ENCODE measurements around the gene APEH.

Gene APEH

GRCh38 chr3:49654176-49654825, 19.9 kb upstream of the APEH start:
- Histone ChIP-seq H3K9me3 (ENCODE audit: low read length) (no peaks in the 10 kb centered on the region), H2AFZ (ENCODE audit: low read depth, low read length) (no peak overlapping the region), H3K36me3 (ENCODE audit: insufficient read depth, low read length) (peaks cover 36% of the 10 kb centered on the region), H3K4me3 (ENCODE audit: low read length) (no peak overlapping the region), H3K4me1 (ENCODE audit: insufficient read depth, low read length) (no peaks in the 10 kb centered on the region), H3K27me3 (ENCODE audit: insufficient read depth, low read length) (no peaks in the 10 kb centered on the region)

GRCh38 chr3:49654955-49655556, 19.1 kb upstream of the APEH start:
- no peak overlapping the region for H3K4me3 ChIP-seq (ENCODE audit: low read length)
- H3K9me3 ChIP-seq (ENCODE audit: low read length): no peaks in the 10 kb centered on the region
- H2AFZ ChIP-seq (ENCODE audit: low read depth, low read length): no peak overlapping the region
- no peaks in the 10 kb centered on the region for H3K27me3 ChIP-seq (ENCODE audit: insufficient read depth, low read length)
- no peaks in the 10 kb centered on the region for H3K4me1 ChIP-seq (ENCODE audit: insufficient read depth, low read length)
- peaks cover 36% of the 10 kb centered on the region for H3K36me3 ChIP-seq (ENCODE audit: insufficient read depth, low read length)

DNA sequence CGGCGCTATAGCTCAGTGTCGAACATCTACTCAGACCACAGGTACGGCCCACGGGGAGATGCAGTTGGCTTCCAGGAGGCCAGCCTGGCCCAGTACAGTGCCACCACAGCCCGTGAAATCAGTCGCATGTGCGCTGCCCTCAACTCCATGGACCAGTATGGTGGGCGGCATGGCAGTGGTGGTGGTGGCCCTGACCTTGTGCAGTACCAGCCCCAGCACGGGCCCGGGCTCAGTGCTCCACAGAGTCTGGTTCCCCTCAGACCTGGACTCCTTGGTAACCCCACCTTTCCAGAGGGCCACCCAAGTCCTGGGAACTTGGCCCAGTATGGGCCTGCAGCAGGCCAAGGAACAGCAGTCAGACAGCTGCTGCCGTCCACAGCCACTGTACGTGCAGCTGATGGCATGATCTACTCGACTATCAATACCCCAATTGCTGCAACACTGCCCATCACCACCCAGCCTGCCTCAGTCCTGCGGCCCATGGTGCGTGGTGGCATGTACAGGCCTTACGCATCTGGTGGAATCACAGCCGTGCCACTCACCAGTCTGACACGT, 18.3 kb upstream of the APEH start:
- Histone ChIP-seq H3K4me3 (ENCODE audit: low read length) (no peak overlapping the region), H2AFZ (ENCODE audit: low read depth, low read length) (no peak overlapping the region), H3K27me3 (ENCODE audit: insufficient read depth, low read length) (no peaks in the 10 kb centered on the region), H3K9me3 (ENCODE audit: low read length) (no peaks in the 10 kb centered on the region), H3K4me1 (ENCODE audit: insufficient read depth, low read length) (no peaks in the 10 kb centered on the region), H3K36me3 (ENCODE audit: insufficient read depth, low read length) (peaks cover 36% of the 10 kb centered on the region)

- Histone ChIP-seq H3K4me1 (ENCODE audit: insufficient read depth, low read length) (no peaks in the 10 kb centered on the region), H2AFZ (ENCODE audit: low read depth, low read length) (no peak overlapping the region), H3K9me3 (ENCODE audit: low read length) (no peaks in the 10 kb centered on the region), H3K27me3 (ENCODE audit: insufficient read depth, low read length) (no peaks in the 10 kb centered on the region), H3K4me3 (ENCODE audit: low read length) (no peak overlapping the region), H3K36me3 (ENCODE audit: insufficient read depth, low read length) (peaks cover 33% of the 10 kb centered on the region)
Observed at GRCh38 chr3:49656541-49657112, 17.5 kb upstream of the APEH start.

- Histone ChIP-seq H3K4me3 (ENCODE audit: low read length) (no peak overlapping the region), H2AFZ (ENCODE audit: low read depth, low read length) (no peak overlapping the region), H3K36me3 (ENCODE audit: insufficient read depth, low read length) (peaks cover 26% of the 10 kb centered on the region), H3K27me3 (ENCODE audit: insufficient read depth, low read length) (no peaks in the 10 kb centered on the region), H3K4me1 (ENCODE audit: insufficient read depth, low read length) (no peaks in the 10 kb centered on the region), H3K9me3 (ENCODE audit: low read length) (no peaks in the 10 kb centered on the region)
Observed at GRCh38 chr3:49657208-49657915, 16.8 kb upstream of the APEH start.

- Histone ChIP-seq H3K36me3 (ENCODE audit: insufficient read depth, low read length) (peaks cover 19% of the 10 kb centered on the region), H3K4me3 (ENCODE audit: low read length) (no peak overlapping the region), H3K9me3 (ENCODE audit: low read length) (no peaks in the 10 kb centered on the region), H3K4me1 (ENCODE audit: insufficient read depth, low read length) (no peaks in the 10 kb centered on the region), H2AFZ (ENCODE audit: low read depth, low read length) (no peak overlapping the region), H3K27me3 (ENCODE audit: insufficient read depth, low read length) (no peaks in the 10 kb centered on the region)
Observed at GRCh38 chr3:49658711-49659110, 15.4 kb upstream of the APEH start.

DNA sequence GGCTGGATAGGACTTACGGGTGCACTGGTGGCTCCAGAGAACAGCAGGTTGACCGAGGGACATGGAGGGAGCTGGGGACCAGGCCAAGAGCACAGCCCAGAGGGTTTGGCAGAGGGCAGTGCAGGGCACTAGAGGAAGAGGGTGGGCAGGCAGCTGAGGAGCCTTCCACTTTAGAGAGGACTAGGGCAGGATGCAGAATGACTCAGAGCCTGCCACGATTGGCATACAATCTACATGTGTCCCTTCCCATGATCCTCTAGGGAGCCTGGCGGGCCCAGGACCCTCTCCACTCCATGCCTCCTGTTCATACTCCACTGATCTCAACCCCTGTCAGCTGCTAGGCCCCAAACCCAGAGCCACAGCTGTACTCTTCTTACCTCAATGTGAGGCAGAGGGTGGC, 14.4 kb upstream of the APEH start:
- Histone ChIP-seq H3K36me3 (ENCODE audit: insufficient read depth, low read length) (peaks cover 15% of the 10 kb centered on the region), H2AFZ (ENCODE audit: low read depth, low read length) (no peak overlapping the region), H3K4me3 (ENCODE audit: low read length) (no peak overlapping the region), H3K9me3 (ENCODE audit: low read length) (no peaks in the 10 kb centered on the region), H3K27me3 (ENCODE audit: insufficient read depth, low read length) (no peaks in the 10 kb centered on the region), H3K4me1 (ENCODE audit: insufficient read depth, low read length) (no peaks in the 10 kb centered on the region)

GRCh38 chr3:49661281-49661680, 12.9 kb upstream of the APEH start:
- Histone ChIP-seq H3K4me3 (ENCODE audit: low read length) (no peak overlapping the region), H2AFZ (ENCODE audit: low read depth, low read length) (no peak overlapping the region), H3K36me3 (ENCODE audit: insufficient read depth, low read length) (peaks cover 11% of the 10 kb centered on the region), H3K9me3 (ENCODE audit: low read length) (no peaks in the 10 kb centered on the region), H3K4me1 (ENCODE audit: insufficient read depth, low read length) (no peaks in the 10 kb centered on the region), H3K27me3 (ENCODE audit: insufficient read depth, low read length) (no peaks in the 10 kb centered on the region)

DNA sequence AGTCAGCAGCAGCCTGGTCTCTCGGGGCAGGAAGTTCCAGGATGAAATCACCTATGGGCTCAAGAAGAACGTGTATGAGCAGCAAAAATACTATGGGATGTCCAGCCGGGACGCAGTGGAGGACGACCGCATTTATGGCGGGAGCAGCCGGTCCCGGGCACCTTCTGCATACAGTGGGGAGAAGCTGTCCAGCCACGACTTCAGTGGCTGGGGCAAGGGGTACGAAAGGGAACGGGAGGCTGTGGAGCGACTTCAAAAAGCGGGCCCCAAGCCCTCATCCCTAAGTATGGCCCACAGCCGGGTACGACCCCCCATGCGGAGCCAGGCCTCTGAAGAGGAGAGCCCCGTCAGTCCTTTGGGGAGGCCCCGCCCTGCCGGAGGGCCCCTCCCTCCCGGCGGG, 12.1 kb upstream of the APEH start:
- H3K4me3 ChIP-seq (ENCODE audit: low read length): no peak overlapping the region
- H2AFZ ChIP-seq (ENCODE audit: low read depth, low read length): no peak overlapping the region
- no peaks in the 10 kb centered on the region for H3K27me3 ChIP-seq (ENCODE audit: insufficient read depth, low read length)
- H3K36me3 ChIP-seq (ENCODE audit: insufficient read depth, low read length): peaks cover 6% of the 10 kb centered on the region
- no peaks in the 10 kb centered on the region for H3K9me3 ChIP-seq (ENCODE audit: low read length)
- H3K4me1 ChIP-seq (ENCODE audit: insufficient read depth, low read length): no peaks in the 10 kb centered on the region

DNA sequence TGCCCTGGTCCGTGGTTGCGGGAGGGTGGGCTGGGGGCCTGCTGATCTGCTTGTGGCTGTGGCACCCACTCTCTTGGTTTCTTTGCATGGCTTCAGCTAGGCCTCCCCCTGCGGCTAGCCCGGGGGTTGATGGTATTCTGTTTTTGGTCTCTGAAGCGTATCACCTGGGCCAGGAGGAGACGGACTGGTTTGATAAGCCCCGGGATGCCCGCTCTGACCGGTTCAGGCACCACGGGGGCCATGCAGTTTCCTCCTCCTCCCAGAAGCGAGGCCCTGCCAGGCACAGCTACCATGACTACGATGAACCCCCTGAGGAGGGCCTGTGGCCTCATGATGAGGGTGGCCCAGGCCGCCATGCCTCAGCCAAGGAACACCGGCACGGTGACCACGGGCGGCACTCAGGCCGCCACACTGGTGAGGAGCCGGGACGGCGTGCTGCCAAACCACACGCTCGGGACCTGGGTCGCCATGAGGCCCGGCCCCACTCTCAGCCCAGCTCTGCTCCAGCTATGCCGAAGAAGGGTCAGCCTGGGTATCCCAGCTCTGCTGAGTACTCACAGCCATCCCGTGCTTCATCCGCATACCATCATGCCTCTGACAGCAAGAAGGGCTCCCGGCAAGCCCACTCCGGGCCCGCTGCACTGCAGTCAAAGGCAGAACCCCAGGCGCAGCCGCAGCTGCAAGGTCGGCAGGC, 11.3 kb upstream of the APEH start:
- Histone ChIP-seq H3K4me3 (ENCODE audit: low read length) (no peak overlapping the region), H2AFZ (ENCODE audit: low read depth, low read length) (no peak overlapping the region), H3K36me3 (ENCODE audit: insufficient read depth, low read length) (peaks cover 6% of the 10 kb centered on the region), H3K9me3 (ENCODE audit: low read length) (no peaks in the 10 kb centered on the region), H3K4me1 (ENCODE audit: insufficient read depth, low read length) (no peaks in the 10 kb centered on the region), H3K27me3 (ENCODE audit: insufficient read depth, low read length) (no peaks in the 10 kb centered on the region)

DNA sequence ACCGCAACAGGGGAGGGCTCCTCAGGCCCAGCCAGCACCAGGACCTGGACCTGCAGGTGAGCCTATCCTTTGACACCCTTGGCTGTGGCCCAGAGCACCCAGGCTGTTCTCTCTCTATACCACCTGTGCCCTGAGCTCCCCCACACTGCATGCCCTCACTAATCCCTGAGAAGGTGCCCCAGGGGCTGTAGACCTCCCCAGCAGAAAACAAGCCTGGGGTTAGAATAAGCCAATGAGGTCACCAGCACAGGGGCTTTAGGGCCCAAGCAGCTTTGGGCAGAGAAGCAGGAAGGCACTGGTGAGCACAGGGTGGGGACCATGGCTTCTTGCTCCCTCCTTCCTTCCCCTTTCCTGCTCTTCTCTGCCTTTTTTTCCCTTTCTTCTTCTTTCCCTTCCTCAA, 10.3 kb upstream of the APEH start:
- H3K4me3 ChIP-seq (ENCODE audit: low read length): no peak overlapping the region
- H2AFZ ChIP-seq (ENCODE audit: low read depth, low read length): no peak overlapping the region
- no peaks in the 10 kb centered on the region for H3K27me3 ChIP-seq (ENCODE audit: insufficient read depth, low read length)
- H3K4me1 ChIP-seq (ENCODE audit: insufficient read depth, low read length): no peaks in the 10 kb centered on the region
- H3K36me3 ChIP-seq (ENCODE audit: insufficient read depth, low read length): peaks cover 6% of the 10 kb centered on the region
- no peaks in the 10 kb centered on the region for H3K9me3 ChIP-seq (ENCODE audit: low read length)

- H3K36me3 ChIP-seq (ENCODE audit: insufficient read depth, low read length): peaks cover 6% of the 10 kb centered on the region
- H3K9me3 ChIP-seq (ENCODE audit: low read length): no peaks in the 10 kb centered on the region
- no peak overlapping the region for H3K4me3 ChIP-seq (ENCODE audit: low read length)
- H2AFZ ChIP-seq (ENCODE audit: low read depth, low read length): no peak overlapping the region
- H3K27me3 ChIP-seq (ENCODE audit: insufficient read depth, low read length): no peaks in the 10 kb centered on the region
- H3K4me1 ChIP-seq (ENCODE audit: insufficient read depth, low read length): no peaks in the 10 kb centered on the region
Observed at GRCh38 chr3:49664300-49664699, 9.9 kb upstream of the APEH start.

All from neuron (in vitro differentiated cells).